GM10248 (cell line): ENCODE data around the gene SMYD3.

Experiments
- CTCF ChIA-PET: fragments of 300-600 bp; sonication (Branson Sonifier 250); formaldehyde crosslinking; extraction: SDS; loops from one replicate; lab custom pipeline; 2021; ENCODE audit warnings: antibody characterized with exemption; lab: Yijun Ruan, JAX
- POLR2A ChIA-PET: fragments of 350-650 bp; sonication (Branson Sonifier 250); formaldehyde crosslinking; extraction: SDS; loops from one replicate; lab custom pipeline; 2020; ENCODE audit warnings: antibody characterized with exemption; lab: Yijun Ruan, JAX
- DNase-seq: peaks from one replicate; pipeline ENCODE4 v3.0.0; 2012; ENCODE audit errors: extremely low spot score
- CTCF ChIP-seq: IDR thresholded peaks from 2 replicates; pipeline ENCODE4 v1.5.1; 2012; ENCODE audit warnings: mild to moderate bottlenecking, low read depth; ENCODE audit errors: extremely low read depth, missing control alignments, control extremely low read depth

The SMYD3 gene

GRCh38 chr1:245869847-245870246 is 637.2 kb downstream of the SMYD3 start:
- DNase-seq = no peak
- POLR2A ChIA-PET = no interaction called here
- TF ChIP-seq CTCF = no peak
- CTCF ChIA-PET = interaction anchor here (1.1 to 2.4 kb wide), 3 partner anchors 9 to 19 kb away, joined by 4 to 12 read pairs (median 5); no protein-coding TSS in a partner anchor

GRCh38 chr1:245867738-245868137 is 639.3 kb downstream of the SMYD3 start:
- DNase-seq = no peak
- ChIA-PET CTCF (interaction anchor here (1.1 to 2.4 kb wide), 3 partner anchors 9 to 136 kb away, joined by 3 to 12 read pairs (median 4); no protein-coding TSS in a partner anchor), POLR2A (no interaction called here)
- no peak for TF ChIP-seq CTCF

DNA sequence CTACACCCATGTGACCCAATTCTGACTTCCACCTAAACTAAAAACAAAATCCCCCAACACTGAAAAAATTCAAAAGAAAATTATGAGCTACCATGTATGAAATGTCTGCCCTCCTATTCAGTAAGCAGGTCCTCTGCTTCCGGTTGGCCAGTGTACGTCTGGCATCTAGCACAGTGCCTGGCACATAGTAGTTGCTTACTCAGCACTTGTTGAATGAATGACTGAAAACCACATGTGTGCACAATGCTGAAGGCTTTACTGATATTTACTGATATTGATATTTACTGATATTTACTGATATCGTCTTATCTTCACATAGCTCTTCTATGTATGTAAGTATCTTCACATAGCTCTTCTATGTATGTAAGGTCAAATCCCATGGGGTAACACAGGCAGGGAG is 642.2 kb downstream of the SMYD3 start:
- POLR2A ChIA-PET = no interaction called here
- no peak for TF ChIP-seq CTCF
- CTCF ChIA-PET = interaction anchor here (1.2 kb wide), 2 partner anchors 21 to 139 kb away, joined by 3 read pairs; no protein-coding TSS in a partner anchor
- DNase-seq = no peak

GRCh38 chr1:245863566-245864184 is 643.4 kb downstream of the SMYD3 start:
- no peak for DNase-seq
- no peak for TF ChIP-seq CTCF
- ChIA-PET CTCF (interaction anchor here (1.0 to 1.2 kb wide), 2 partner anchors 11 to 20 kb away, joined by 3 to 4 read pairs; no protein-coding TSS in a partner anchor), POLR2A (no interaction called here)

GRCh38 chr1:245862812-245863540 is 644.1 kb downstream of the SMYD3 start:
- CTCF ChIA-PET = interaction anchor here (1.0 to 1.3 kb wide), 3 partner anchors 9 to 26 kb away, joined by 3 to 4 read pairs (median 3); no protein-coding TSS in a partner anchor
- no peak for TF ChIP-seq CTCF
- POLR2A ChIA-PET = no interaction called here
- DNase-seq = no peak

GRCh38 chr1:245860657-245861544 is 646.2 kb downstream of the SMYD3 start:
- no peak for TF ChIP-seq CTCF
- POLR2A ChIA-PET = no interaction called here
- CTCF ChIA-PET = interaction anchor here (1.0 kb wide), 2 partner anchors 10 to 708 kb away, joined by 3 to 5 read pairs; no protein-coding TSS in a partner anchor
- no peak for DNase-seq
